ENCODE data around the gene APPL2.

The APPL2 gene

DNA sequence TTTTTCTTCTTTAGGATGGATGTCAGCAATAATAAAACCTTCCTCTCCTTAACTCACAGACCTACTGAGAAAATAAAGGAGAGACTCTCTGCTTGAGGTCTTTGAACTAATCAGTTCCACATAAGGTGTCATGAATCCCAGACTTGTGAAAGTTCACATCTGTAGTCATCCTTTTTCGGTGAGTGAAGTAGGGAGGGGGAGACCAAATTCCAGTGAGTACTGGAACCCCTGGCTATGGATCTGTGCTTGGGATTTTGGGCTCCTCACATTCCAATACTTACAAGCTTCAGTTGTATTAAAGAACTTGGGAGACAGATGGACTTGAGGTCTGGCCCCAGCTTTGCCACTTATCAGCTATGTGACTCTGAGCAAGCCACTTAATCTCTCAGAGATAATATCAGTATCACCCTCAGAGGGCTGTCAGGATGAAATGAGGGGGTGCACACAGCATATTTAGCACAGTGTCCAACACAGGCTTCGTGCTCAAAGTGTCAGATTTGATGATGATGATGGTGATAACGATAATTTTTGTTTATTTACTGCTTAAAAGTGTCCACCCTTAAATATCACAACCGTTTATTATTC is 34.8 kb upstream of the APPL2 start:
- Histone ChIP-seq H3K4me2 (ENCODE audit: low read length) (no peak overlapping the region), H3F3A (ENCODE audit: insufficient read depth, low read length) (no peaks in the 10 kb centered on the region), H3K4me3 (ENCODE audit: low read depth, low read length, poor library complexity, severe bottlenecking) (no peak overlapping the region), H3K9me2 (ENCODE audit: low read depth, low read length) (no peaks in the 10 kb centered on the region), H3K79me2 (ENCODE audit: insufficient read depth, low read length) (no peaks in the 10 kb centered on the region), H3K9ac (ENCODE audit: low read length) (no peak overlapping the region), H3K36me3 (ENCODE audit: insufficient read depth, low read length) (no peaks in the 10 kb centered on the region), H3K4me1 (ENCODE audit: insufficient read depth, low read length, severe bottlenecking) (no peaks in the 10 kb centered on the region), H3K27ac (ENCODE audit: low read depth, low read length, poor library complexity, severe bottlenecking) (no peak overlapping the region), H3K27me3 (ENCODE audit: insufficient read depth, low read length) (no peaks in the 10 kb centered on the region), H2AFZ (ENCODE audit: low read length) (no peak overlapping the region), H3K9me3 (ENCODE audit: low read length) (no peaks in the 10 kb centered on the region), H4K20me1 (ENCODE audit: insufficient read depth, low read length) (no peaks in the 10 kb centered on the region)
- TF ChIP-seq, protein P1, sequence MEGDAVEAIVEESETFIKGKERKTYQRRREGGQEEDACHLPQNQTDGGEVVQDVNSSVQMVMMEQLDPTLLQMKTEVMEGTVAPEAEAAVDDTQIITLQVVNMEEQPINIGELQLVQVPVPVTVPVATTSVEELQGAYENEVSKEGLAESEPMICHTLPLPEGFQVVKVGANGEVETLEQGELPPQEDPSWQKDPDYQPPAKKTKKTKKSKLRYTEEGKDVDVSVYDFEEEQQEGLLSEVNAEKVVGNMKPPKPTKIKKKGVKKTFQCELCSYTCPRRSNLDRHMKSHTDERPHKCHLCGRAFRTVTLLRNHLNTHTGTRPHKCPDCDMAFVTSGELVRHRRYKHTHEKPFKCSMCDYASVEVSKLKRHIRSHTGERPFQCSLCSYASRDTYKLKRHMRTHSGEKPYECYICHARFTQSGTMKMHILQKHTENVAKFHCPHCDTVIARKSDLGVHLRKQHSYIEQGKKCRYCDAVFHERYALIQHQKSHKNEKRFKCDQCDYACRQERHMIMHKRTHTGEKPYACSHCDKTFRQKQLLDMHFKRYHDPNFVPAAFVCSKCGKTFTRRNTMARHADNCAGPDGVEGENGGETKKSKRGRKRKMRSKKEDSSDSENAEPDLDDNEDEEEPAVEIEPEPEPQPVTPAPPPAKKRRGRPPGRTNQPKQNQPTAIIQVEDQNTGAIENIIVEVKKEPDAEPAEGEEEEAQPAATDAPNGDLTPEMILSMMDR (IDR thresholded peaks at IDR 0.05; ENCODE audit: low read length): no peak
- TF ChIP-seq EZH2 (IDR thresholded peaks at IDR 0.05; ENCODE audit: borderline replicate concordance, low read length): no peak

DNA sequence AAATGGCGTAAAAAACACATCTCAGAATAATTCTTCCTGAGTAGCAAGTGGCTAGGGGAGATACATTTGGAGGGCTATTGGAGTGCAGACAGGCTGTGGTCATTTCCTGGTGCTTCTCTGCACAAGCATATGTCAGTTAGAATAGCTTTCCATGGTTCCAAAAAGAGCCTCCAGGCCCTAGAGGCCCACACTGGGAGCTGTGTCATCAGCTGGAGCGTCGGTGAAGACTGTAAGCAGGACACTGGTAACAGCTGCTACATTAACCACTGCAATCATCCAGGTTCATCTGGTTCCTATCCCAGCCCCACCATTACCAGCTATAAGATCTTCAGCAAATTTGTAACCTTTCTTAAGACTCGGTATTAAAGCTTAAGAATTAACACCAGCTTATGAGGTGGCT is 31.7 kb upstream of the APPL2 start:
- no peaks in the 10 kb centered on the region for H3K9me3 ChIP-seq (ENCODE audit: low read length)
- H3K79me2 ChIP-seq (ENCODE audit: insufficient read depth, low read length): no peaks in the 10 kb centered on the region
- no peak for TF ChIP-seq EZH2 (IDR thresholded peaks at IDR 0.05; ENCODE audit: borderline replicate concordance, low read length)
- TF ChIP-seq, protein P1 (IDR thresholded peaks at IDR 0.05; ENCODE audit: low read length): no peak
- H4K20me1 ChIP-seq (ENCODE audit: insufficient read depth, low read length): no peaks in the 10 kb centered on the region
- H3K36me3 ChIP-seq (ENCODE audit: insufficient read depth, low read length): no peaks in the 10 kb centered on the region
- no peaks in the 10 kb centered on the region for H3K27me3 ChIP-seq (ENCODE audit: insufficient read depth, low read length)
- no peak overlapping the region for H3K27ac ChIP-seq (ENCODE audit: low read depth, low read length, poor library complexity, severe bottlenecking)
- no peaks in the 10 kb centered on the region for H3K9me2 ChIP-seq (ENCODE audit: low read depth, low read length)
- H3K4me3 ChIP-seq (ENCODE audit: low read depth, low read length, poor library complexity, severe bottlenecking): no peak overlapping the region
- H2AFZ ChIP-seq (ENCODE audit: low read length): no peak overlapping the region
- no peak overlapping the region for H3K9ac ChIP-seq (ENCODE audit: low read length)
- no peak overlapping the region for H3K4me2 ChIP-seq (ENCODE audit: low read length)
- H3K4me1 ChIP-seq (ENCODE audit: insufficient read depth, low read length, severe bottlenecking): no peaks in the 10 kb centered on the region
- H3F3A ChIP-seq (ENCODE audit: insufficient read depth, low read length): no peaks in the 10 kb centered on the region

DNA sequence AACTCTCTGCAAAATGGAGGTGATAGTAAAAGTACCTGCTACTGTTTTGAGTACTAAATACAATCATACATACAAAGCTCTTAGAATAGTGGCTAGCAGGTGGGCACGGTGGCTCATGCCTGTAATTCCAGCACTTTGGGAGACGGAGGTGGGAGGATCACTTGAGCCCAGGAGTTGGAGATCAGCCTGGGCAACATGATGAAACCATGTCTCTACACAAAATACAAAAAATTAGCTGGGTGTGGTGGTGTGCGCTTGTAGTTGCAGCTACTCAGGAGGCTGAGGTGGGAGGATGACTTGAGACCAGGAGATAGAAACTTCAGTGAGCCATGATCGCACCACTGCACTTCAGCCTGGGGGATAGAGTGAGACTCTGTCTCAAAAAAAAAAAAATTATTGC is 28.8 kb upstream of the APPL2 start:
- Histone ChIP-seq H4K20me1 (ENCODE audit: insufficient read depth, low read length) (no peaks in the 10 kb centered on the region), H3K27ac (ENCODE audit: low read depth, low read length, poor library complexity, severe bottlenecking) (no peak overlapping the region), H3K4me2 (ENCODE audit: low read length) (no peak overlapping the region), H3K36me3 (ENCODE audit: insufficient read depth, low read length) (no peaks in the 10 kb centered on the region), H3F3A (ENCODE audit: insufficient read depth, low read length) (no peaks in the 10 kb centered on the region), H3K4me1 (ENCODE audit: insufficient read depth, low read length, severe bottlenecking) (no peaks in the 10 kb centered on the region), H3K9ac (ENCODE audit: low read length) (no peak overlapping the region), H3K27me3 (ENCODE audit: insufficient read depth, low read length) (no peaks in the 10 kb centered on the region), H2AFZ (ENCODE audit: low read length) (no peak overlapping the region), H3K9me2 (ENCODE audit: low read depth, low read length) (no peaks in the 10 kb centered on the region), H3K9me3 (ENCODE audit: low read length) (no peaks in the 10 kb centered on the region), H3K4me3 (ENCODE audit: low read depth, low read length, poor library complexity, severe bottlenecking) (no peak overlapping the region), H3K79me2 (ENCODE audit: insufficient read depth, low read length) (no peaks in the 10 kb centered on the region)
- TF ChIP-seq EZH2 (IDR thresholded peaks at IDR 0.05; ENCODE audit: borderline replicate concordance, low read length): no peak
- TF ChIP-seq, protein P1 (IDR thresholded peaks at IDR 0.05; ENCODE audit: low read length): no peak

Measured in OCI-LY1 (cell line).